ENCODE results near the gene GRIN2A. TPM values are rescaled to one million over a fixed set of nuclear protein-coding genes. Genes with fewer than 3 reads are reported as not detected.
A peak's percentile ranks its signal among the peaks of the same experiment; 100 is the strongest.

The GRIN2A gene
- polyA plus RNA-seq, 1 donor from 2014 or later: 0.11 TPM

DNA sequence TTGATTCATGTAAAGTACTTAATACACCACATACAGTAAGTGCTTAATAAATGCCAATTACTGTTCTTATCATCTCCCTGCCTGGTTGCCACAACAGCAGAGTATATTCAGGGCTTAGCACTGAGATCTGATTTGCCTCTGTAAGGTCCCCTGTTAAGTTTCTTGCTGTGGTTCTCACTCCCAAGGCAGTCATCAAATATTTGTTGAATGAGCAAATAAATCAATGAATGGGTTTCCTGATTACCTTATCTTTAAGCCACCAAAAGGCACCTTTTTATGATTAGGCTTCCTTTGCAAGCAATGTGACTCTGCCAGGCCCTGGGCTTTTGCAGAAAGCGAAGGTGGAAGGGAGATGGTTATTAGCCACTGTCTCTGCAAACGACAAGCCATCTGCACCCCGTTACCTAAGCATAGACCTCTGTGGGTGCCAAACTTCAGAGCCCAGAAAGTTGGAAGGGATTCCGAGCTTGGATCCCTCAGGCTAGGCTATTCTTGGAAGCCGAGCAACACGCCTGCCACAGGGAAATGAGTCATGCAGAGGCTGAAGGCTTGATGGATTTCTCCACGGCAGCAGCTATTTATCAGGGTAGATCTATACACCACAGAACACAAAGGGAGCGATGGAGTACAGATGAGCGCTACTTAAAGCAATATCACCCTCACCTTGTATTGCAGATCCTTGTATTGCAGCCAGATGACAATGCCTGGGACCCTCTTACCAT, 102.0 kb downstream of the GRIN2A start:
- no peaks in the 10 kb centered on the region for H4K20me1 ChIP-seq (ENCODE audit: insufficient read depth)
- no peaks in the 10 kb centered on the region for H3K79me2 ChIP-seq (replicated peaks; ENCODE audit: insufficient read depth, low read length)
- H3K9me2 ChIP-seq (ENCODE audit: insufficient read depth, low read length): no peaks in the 10 kb centered on the region
- H3K9me3 ChIP-seq (ENCODE audit: low read length): no peaks in the 10 kb centered on the region
- no peak overlapping the region for H3K4me2 ChIP-seq (ENCODE audit: low read length)
- no peak overlapping the region for H3K9ac ChIP-seq (ENCODE audit: low read length)
- H3F3A ChIP-seq (ENCODE audit: insufficient read depth, low read length, poor library complexity, severe bottlenecking): no peaks in the 10 kb centered on the region
- H3K36me3 ChIP-seq (ENCODE audit: insufficient read depth, low read length): no peaks in the 10 kb centered on the region
- H3K27ac ChIP-seq (ENCODE audit: low read length): peak overlapping the region; percentile 29
- TF ChIP-seq SMC3 (conservative IDR thresholded peaks at IDR 0.05; ENCODE audit: poor library complexity): no peak
- TF ChIP-seq, protein P1, sequence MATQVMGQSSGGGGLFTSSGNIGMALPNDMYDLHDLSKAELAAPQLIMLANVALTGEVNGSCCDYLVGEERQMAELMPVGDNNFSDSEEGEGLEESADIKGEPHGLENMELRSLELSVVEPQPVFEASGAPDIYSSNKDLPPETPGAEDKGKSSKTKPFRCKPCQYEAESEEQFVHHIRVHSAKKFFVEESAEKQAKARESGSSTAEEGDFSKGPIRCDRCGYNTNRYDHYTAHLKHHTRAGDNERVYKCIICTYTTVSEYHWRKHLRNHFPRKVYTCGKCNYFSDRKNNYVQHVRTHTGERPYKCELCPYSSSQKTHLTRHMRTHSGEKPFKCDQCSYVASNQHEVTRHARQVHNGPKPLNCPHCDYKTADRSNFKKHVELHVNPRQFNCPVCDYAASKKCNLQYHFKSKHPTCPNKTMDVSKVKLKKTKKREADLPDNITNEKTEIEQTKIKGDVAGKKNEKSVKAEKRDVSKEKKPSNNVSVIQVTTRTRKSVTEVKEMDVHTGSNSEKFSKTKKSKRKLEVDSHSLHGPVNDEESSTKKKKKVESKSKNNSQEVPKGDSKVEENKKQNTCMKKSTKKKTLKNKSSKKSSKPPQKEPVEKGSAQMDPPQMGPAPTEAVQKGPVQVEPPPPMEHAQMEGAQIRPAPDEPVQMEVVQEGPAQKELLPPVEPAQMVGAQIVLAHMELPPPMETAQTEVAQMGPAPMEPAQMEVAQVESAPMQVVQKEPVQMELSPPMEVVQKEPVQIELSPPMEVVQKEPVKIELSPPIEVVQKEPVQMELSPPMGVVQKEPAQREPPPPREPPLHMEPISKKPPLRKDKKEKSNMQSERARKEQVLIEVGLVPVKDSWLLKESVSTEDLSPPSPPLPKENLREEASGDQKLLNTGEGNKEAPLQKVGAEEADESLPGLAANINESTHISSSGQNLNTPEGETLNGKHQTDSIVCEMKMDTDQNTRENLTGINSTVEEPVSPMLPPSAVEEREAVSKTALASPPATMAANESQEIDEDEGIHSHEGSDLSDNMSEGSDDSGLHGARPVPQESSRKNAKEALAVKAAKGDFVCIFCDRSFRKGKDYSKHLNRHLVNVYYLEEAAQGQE (IDR thresholded peaks at IDR 0.05; ENCODE audit: borderline replicate concordance): peak; percentile 40
- no peak overlapping the region for H3K4me3 ChIP-seq (ENCODE audit: low read length)
- no peaks in the 10 kb centered on the region for H3K27me3 ChIP-seq (ENCODE audit: insufficient read depth, low read depth, low read length)
- H2AFZ ChIP-seq (ENCODE audit: low read depth, low read length): no peak overlapping the region

DNA sequence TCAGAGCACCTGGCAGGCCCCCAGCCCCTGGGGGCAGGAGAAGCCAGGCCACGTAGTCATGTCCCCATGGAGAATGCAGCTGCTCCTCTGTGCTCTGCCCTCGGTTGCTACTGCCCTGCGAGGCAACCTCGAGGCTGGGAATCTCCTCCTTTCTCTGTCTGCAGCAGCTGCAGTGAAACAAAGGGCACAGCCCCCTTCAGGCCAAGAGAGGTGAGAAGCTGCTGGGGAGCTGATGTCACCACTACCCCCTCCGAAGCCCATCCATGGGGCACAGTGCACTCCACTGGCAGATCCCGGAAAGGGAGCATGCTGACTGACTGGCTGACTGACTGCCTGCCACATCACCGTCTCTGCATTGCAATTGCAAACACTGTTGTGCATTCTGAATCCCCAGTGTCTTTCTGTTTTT, 103.7 kb downstream of the GRIN2A start:
- H3K9ac ChIP-seq (ENCODE audit: low read length): peak overlapping the region; percentile 30
- H3F3A ChIP-seq (ENCODE audit: insufficient read depth, low read length, poor library complexity, severe bottlenecking): no peaks in the 10 kb centered on the region
- TF ChIP-seq TAF1 (IDR thresholded peaks at IDR 0.05; ENCODE audit: low read depth) (no peak), SMC3 (conservative IDR thresholded peaks at IDR 0.05; ENCODE audit: poor library complexity) (peak; percentile 36), EZH2 (IDR thresholded peaks at IDR 0.05; ENCODE audit: borderline replicate concordance, insufficient read depth, low read length, poor library complexity, severe bottlenecking) (no peak), POLR2AphosphoS5 (IDR thresholded peaks at IDR 0.05) (peak; percentile 66), RAD21 (conservative IDR thresholded peaks at IDR 0.05) (peak; percentile 57), EP300 (conservative IDR thresholded peaks at IDR 0.05; ENCODE audit: poor library complexity, severe bottlenecking) (peak; percentile 56), MXI1 (conservative IDR thresholded peaks at IDR 0.05; ENCODE audit: poor library complexity, severe bottlenecking) (no peak)
- TF ChIP-seq, protein P1 (IDR thresholded peaks at IDR 0.05; ENCODE audit: borderline replicate concordance): no peak
- TF ChIP-seq, protein P2, sequence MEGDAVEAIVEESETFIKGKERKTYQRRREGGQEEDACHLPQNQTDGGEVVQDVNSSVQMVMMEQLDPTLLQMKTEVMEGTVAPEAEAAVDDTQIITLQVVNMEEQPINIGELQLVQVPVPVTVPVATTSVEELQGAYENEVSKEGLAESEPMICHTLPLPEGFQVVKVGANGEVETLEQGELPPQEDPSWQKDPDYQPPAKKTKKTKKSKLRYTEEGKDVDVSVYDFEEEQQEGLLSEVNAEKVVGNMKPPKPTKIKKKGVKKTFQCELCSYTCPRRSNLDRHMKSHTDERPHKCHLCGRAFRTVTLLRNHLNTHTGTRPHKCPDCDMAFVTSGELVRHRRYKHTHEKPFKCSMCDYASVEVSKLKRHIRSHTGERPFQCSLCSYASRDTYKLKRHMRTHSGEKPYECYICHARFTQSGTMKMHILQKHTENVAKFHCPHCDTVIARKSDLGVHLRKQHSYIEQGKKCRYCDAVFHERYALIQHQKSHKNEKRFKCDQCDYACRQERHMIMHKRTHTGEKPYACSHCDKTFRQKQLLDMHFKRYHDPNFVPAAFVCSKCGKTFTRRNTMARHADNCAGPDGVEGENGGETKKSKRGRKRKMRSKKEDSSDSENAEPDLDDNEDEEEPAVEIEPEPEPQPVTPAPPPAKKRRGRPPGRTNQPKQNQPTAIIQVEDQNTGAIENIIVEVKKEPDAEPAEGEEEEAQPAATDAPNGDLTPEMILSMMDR (IDR thresholded peaks at IDR 0.05; ENCODE audit: poor library complexity, severe bottlenecking): peak; percentile 64
- H3K36me3 ChIP-seq (ENCODE audit: insufficient read depth, low read length): no peaks in the 10 kb centered on the region
- H3K27ac ChIP-seq (ENCODE audit: low read length): no peak overlapping the region
- no peaks in the 10 kb centered on the region for H3K79me2 ChIP-seq (replicated peaks; ENCODE audit: insufficient read depth, low read length)
- H2AFZ ChIP-seq (ENCODE audit: low read depth, low read length): no peak overlapping the region
- H3K27me3 ChIP-seq (ENCODE audit: insufficient read depth, low read depth, low read length): no peaks in the 10 kb centered on the region
- no peak overlapping the region for H3K4me3 ChIP-seq (ENCODE audit: low read length)
- no peaks in the 10 kb centered on the region for H3K9me2 ChIP-seq (ENCODE audit: insufficient read depth, low read length)
- H3K4me2 ChIP-seq (ENCODE audit: low read length): no peak overlapping the region
- H3K9me3 ChIP-seq (ENCODE audit: low read length): no peaks in the 10 kb centered on the region
- no peaks in the 10 kb centered on the region for H4K20me1 ChIP-seq (ENCODE audit: insufficient read depth)
